Duodenal mucosa (tissue), 2 donors: ENCODE results near the gene TPCN1.

ENCODE experiments used
- H3K27ac ChIP-seq: one replicate; pipeline ENCODE4 v1.7.0; 2013; ENCODE audit warnings: low read depth, low read length
- H3K27me3 ChIP-seq, 2 donors: one replicate each; pipeline ENCODE4 v1.7.0; 2013; ENCODE audit warnings: low read length in 2 of 2, control low read depth in 1 of 2; ENCODE audit not compliant: insufficient read depth in 2 of 2, control insufficient read depth in 1 of 2
- H3K36me3 ChIP-seq, 2 donors: one replicate each; pipeline ENCODE4 v1.7.0; 2013; ENCODE audit warnings: low read length in 2 of 2, control low read depth in 1 of 2; ENCODE audit not compliant: insufficient read depth in 2 of 2, control insufficient read depth in 1 of 2
- H3K4me1 ChIP-seq, 2 donors: one replicate each; pipeline ENCODE4 v1.7.0; 2013; ENCODE audit warnings: low read length in 2 of 2, control low read depth in 1 of 2; ENCODE audit not compliant: insufficient read depth in 2 of 2, control insufficient read depth in 1 of 2
- H3K4me3 ChIP-seq, 2 donors: one replicate each; pipeline ENCODE4 v1.7.0; 2013; ENCODE audit warnings: low read length in 2 of 2, low read depth in 1 of 2
- H3K9ac ChIP-seq, 2 donors: one replicate each; pipeline ENCODE4 v1.7.0; 2013; ENCODE audit warnings: low read length in 2 of 2, low read depth in 1 of 2
- H3K9me3 ChIP-seq, 2 donors: one replicate each; pipeline ENCODE4 v1.7.0; 2013; ENCODE audit warnings: low read length in 2 of 2, control low read depth in 1 of 2; ENCODE audit not compliant: control insufficient read depth in 1 of 2

The TPCN1 gene

DNA sequence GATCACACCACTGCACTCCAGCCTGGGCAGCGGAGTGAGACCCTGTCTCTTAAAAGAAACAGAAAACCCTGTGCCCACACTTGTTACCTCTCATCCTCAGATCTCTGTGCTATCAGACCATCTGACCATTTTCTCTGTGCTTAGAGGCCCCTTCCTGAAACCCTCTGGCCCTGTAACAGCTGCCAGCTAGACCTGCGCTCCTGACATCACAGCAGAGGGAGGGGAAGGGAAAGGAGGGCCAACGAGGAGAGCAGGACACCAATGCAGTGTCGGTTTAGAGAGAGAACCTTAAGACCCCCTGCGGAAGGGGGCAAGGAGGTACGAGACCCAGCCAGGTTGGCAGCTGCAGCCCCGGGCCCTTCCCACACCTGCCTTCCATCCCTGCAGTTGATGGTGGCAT, 71.3 kb downstream of the TPCN1 start:
- H3K9me3 ChIP-seq: no peaks in the 10 kb centered on the region
- H3K27me3 ChIP-seq: no peaks in the 10 kb centered on the region
- H3K4me1 ChIP-seq: no peaks in the 10 kb centered on the region
- H3K4me3 ChIP-seq: no peak overlapping the region
- peaks cover 41 to 85% of the 10 kb centered on the region in 2 donors for H3K36me3 ChIP-seq
- no peak overlapping the region for H3K27ac ChIP-seq
- H3K9ac ChIP-seq: no peak overlapping the region

DNA sequence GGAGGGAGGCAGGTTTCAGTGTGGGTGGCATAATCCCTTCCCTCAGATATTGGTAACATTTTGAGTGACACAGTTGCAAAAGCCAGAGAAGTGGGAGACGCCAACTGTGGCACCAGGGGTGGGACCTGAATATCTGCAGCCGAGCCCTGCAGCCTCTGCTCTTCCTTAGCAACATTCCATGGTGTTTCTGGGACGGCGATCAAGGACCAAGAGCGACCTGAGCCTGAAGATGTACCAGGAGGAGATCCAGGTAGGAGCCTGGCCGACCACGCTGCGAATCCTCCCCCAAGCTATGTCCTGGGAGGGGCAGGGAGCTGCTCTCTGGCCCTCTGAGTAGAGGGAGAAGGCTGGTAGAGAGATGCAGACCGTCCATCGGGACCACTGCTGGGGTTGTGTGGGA, 71.8 kb downstream of the TPCN1 start:
- no peak overlapping the region for H3K9ac ChIP-seq
- H3K27me3 ChIP-seq: no peaks in the 10 kb centered on the region
- H3K4me1 ChIP-seq: no peaks in the 10 kb centered on the region
- H3K27ac ChIP-seq: no peak overlapping the region
- H3K9me3 ChIP-seq: no peaks in the 10 kb centered on the region
- H3K36me3 ChIP-seq: peaks cover 41 to 82% of the 10 kb centered on the region in 2 donors
- H3K4me3 ChIP-seq: no peak overlapping the region

DNA sequence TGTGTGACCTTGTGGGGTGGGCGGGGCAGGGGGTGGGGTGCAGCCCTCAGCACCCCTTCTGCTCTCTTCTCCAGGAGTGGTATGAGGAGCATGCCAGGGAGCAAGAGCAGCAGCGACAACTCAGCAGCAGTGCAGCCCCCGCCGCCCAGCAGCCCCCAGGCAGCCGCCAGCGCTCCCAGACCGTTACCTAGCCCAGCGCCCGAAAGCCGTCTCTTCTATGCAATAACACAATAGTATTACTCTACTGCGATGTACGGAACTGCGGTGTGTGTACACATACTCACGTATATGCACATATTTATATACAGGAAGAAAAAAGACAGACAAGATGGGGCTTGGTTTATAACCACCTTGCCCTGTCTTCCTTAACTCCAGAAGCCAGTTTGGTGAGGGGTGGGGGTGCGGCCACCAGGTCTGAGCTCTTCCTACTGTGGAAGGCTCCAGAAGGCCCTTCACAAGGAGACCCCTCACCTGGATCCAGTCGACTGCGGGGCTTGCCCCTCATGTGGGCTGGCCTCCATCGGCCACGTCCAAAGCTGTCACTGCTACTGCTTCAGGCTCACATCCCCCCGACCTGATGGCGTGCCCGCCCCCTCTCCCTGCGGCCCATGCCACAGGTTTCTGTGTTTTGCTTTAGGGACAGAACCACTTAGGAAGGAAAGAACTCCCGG, 74.8 kb downstream of the TPCN1 start:
- H3K9ac ChIP-seq: no peak overlapping the region
- H3K4me3 ChIP-seq: no peak overlapping the region
- H3K4me1 ChIP-seq: peaks cover 5 to 13% of the 10 kb centered on the region in 2 donors
- H3K9me3 ChIP-seq: no peaks in the 10 kb centered on the region
- H3K27ac ChIP-seq: no peak overlapping the region
- peaks cover 29 to 56% of the 10 kb centered on the region in 2 donors for H3K36me3 ChIP-seq
- H3K27me3 ChIP-seq: no peaks in the 10 kb centered on the region

DNA sequence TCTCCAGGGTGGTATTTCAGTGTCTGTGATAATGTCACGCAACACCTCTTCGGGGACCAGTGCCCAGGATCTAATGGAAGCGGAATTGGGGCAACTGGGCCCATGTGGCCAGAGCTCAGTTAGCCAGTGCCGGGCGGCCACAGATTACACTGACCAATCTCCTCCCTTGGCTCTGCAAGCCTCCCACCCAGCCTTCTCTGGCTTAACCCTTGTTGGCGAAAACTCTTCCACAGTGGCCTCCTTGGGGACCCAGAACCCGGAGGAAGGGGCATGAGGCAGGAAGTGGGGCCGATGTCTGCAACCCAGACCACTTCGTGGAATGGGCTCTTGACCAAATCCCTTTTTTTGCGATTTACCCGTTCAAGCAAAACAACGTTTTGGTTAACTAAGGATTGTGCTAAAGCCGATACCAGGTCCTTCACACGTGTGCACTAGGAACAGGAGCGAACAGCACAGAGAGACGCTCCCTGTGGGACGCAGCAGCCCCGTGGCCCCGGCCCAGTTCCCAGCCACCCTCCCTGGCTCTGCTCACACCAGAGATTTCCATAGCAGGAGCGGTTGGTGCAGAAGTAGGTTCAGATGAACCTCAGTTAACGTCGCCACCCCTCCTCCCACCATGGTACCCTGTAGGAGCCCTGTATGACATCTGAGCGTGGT, 75.4 kb downstream of the TPCN1 start:
- no peak overlapping the region for H3K9ac ChIP-seq
- no peak overlapping the region for H3K4me3 ChIP-seq
- peaks cover 5 to 13% of the 10 kb centered on the region in 2 donors for H3K4me1 ChIP-seq
- H3K27ac ChIP-seq: no peak overlapping the region
- no peaks in the 10 kb centered on the region for H3K9me3 ChIP-seq
- no peaks in the 10 kb centered on the region for H3K27me3 ChIP-seq
- H3K36me3 ChIP-seq: peaks cover 22 to 51% of the 10 kb centered on the region in 2 donors

DNA sequence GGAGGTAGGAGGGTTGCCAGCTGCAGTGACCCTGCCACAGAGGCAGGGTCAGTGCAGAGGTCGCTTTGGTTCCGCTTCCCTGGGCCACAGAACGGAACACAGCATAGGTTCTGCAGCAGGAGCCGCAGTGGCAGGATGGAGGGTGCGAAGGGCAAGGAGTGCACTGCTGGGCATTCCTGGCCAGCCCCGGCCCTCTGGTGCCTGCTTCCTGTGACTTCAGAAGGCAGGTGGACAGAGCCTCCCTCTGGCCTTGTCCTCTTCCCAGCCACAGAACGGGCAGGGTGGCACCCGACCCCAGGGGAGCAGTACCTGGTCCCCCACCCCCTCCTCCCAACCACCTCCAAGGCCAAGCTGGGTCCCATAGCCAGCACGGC, 75.9 kb downstream of the TPCN1 start:
- Histone ChIP-seq H3K9me3 (no peaks in the 10 kb centered on the region), H3K9ac (no peak overlapping the region), H3K4me3 (no peak overlapping the region), H3K27ac (no peak overlapping the region), H3K27me3 (no peaks in the 10 kb centered on the region), H3K36me3 (peaks cover 17 to 51% of the 10 kb centered on the region in 2 donors), H3K4me1 (peaks cover 5 to 13% of the 10 kb centered on the region in 2 donors)

DNA sequence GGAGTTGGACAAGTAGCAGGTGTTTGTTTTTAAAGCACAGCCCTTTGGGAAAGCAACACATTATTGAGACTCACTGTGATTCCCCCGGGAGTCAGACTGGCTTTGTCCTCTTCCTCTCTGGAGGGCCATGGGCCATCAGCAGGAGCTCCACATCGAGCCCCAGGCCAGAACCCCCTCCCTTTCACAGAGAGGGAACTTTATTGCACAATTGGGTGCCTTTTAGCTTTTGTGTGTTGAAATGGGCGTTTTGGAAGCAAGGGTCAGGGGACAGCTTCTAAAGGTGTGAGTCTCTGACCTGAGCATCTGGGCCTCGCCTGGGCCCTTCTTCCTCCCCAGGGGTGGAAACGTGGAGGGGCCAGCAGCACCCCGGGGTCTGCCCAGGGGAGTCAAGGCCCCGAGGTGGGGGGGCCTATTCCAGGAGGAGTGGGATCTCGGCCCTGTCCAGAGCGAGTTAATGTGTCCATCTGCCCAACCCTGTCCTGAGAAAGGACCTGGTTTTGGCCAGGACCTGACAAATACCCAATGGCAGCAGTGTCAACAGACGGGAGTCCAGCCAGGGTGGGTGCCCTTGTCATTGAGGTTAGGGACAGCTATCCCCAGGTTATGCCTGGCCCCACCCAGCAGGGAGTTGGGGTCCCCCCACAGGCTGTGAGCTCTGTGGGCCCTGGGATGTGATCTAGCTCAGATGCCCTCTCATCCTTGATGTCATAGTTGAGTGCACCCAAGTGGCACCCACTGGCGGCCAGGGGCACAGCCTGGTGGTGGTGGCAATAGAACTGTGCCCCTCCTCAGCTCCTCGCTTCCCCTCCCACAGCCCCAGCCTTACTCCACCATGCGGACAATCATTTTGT, 76.6 kb downstream of the TPCN1 start:
- no peak overlapping the region for H3K4me3 ChIP-seq
- H3K9ac ChIP-seq: no peak overlapping the region
- no peaks in the 10 kb centered on the region for H3K27me3 ChIP-seq
- H3K27ac ChIP-seq: no peak overlapping the region
- peaks cover 11 to 46% of the 10 kb centered on the region in 2 donors for H3K36me3 ChIP-seq
- no peaks in the 10 kb centered on the region for H3K9me3 ChIP-seq
- H3K4me1 ChIP-seq: peaks cover 5 to 13% of the 10 kb centered on the region in 2 donors

DNA sequence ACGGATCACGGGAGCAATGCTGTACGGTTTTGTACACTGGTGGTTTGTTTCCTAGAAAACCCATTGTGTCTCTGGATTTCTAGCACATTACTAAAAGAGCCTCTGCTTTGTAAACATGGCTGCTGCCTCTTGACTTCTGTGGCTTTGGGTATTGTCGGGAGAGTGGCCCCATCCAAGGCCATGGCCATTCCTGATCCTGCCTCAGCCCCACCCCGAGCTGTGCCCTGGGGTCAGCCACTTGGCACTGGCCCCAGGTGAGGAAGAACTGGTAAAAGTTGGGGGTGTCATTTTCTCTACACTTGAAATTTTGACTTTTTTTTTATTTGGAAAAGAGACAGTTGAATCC, 77.2 kb downstream of the TPCN1 start:
- H3K4me3 ChIP-seq: no peak overlapping the region
- no peaks in the 10 kb centered on the region for H3K27me3 ChIP-seq
- peaks cover 5 to 13% of the 10 kb centered on the region in 2 donors for H3K4me1 ChIP-seq
- no peak overlapping the region for H3K27ac ChIP-seq
- peaks cover 5 to 40% of the 10 kb centered on the region in 2 donors for H3K36me3 ChIP-seq
- H3K9me3 ChIP-seq: no peaks in the 10 kb centered on the region
- no peak overlapping the region for H3K9ac ChIP-seq

DNA sequence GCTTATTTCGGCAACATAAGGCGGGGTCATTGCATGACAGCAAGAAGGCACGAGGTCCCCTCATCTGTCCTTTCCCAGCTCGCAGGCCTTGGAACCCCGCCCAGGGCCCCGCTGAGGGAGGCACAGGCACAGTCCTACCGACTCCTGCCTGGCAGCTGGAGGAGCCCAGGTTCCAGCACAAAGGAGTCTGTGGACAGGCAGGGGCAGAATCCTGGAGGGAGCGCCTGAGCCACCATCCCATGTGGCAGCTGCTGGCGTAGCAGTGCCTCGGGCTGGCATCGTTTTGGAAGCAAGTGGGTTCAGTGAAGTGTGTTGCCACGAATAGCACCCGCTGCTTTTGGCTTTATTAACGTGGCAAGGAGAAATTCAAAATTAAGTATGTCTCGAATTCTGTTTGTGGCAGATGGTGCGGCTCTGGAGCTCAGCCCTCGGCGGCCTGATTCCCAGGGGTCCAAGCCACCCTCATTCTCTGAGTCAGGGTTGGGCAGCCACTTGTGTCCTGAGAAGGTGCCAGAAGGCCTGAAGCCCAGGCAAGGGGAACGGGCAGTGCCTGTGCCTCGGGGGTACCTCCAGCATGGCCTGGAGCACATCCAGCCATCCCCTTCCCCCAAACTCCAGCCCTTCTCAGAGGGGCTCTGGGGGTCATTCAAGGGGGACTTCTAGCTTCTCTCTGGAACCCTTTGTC, 77.7 kb downstream of the TPCN1 start:
- Histone ChIP-seq H3K9ac (no peak overlapping the region), H3K4me1 (peaks cover 5 to 13% of the 10 kb centered on the region in 2 donors), H3K4me3 (no peak overlapping the region), H3K27me3 (no peaks in the 10 kb centered on the region), H3K36me3 (peaks cover 4 to 38% of the 10 kb centered on the region in 2 donors), H3K9me3 (no peaks in the 10 kb centered on the region), H3K27ac (no peak overlapping the region)

DNA sequence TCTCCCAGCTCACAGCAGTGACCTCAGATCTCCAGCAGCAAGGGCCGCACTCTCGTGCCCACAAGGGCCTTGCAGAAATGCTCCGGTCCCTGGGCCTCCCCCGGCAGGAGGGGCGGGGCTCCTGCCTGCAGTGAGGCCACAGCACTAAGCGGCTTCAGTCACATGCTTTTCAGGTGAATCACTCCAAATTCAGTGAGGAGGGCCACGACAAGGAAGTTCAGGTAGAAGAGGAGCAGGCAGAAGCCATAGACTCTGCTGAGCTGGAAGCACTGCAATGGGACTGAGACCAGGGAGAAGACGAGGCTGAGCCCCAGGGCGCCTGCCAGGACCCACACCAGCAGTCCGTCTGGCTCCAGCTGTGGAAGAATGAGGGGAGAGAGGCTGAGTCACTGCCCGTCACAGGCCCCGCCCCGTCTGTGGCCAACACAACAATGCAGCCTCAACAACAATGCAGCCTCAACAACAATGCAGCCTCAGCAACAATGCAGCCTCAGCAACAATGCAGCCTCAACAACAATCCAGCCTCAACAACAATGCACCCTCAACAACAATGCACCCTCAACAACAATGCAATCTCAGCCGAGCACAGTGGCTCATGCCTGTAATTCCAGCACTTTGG, 78.5 kb downstream of the TPCN1 start:
- Histone ChIP-seq H3K27ac (no peak overlapping the region), H3K9me3 (no peaks in the 10 kb centered on the region), H3K36me3 (peaks cover 7 to 43% of the 10 kb centered on the region in 2 donors), H3K27me3 (no peaks in the 10 kb centered on the region), H3K9ac (no peak overlapping the region), H3K4me3 (no peak overlapping the region), H3K4me1 (peaks cover 5 to 13% of the 10 kb centered on the region in 2 donors)
